ENCODE data around the gene RAD51.
A peak's percentile ranks its signal among the peaks of the same experiment; 100 is the strongest.

The RAD51 gene

GRCh38 chr15:40743921-40744814, 49.2 kb downstream of the RAD51 start:
- H3K4me1 ChIP-seq (ENCODE audit: insufficient read depth, insufficient read length) = peaks cover 13% of the 10 kb centered on the region
- no peak for DNase-seq (ENCODE audit: low read depth, low spot score)
- peak overlapping the region; percentile 56 for H3K9ac ChIP-seq (ENCODE audit: insufficient read length, low read depth)
- H3K4me3 ChIP-seq (ENCODE audit: insufficient read length, low read depth) = no peak overlapping the region
- no peaks in the 10 kb centered on the region for H3K9me3 ChIP-seq (ENCODE audit: insufficient read depth, low read length)
- H3K36me3 ChIP-seq (ENCODE audit: insufficient read depth, insufficient read length, low read length) = peaks cover 46% of the 10 kb centered on the region
- TF ChIP-seq ZNF274 (IDR thresholded peaks at IDR 0.05; ENCODE audit: low read depth, low read length) = no peak
- no peak for TF ChIP-seq SUZ12 (IDR thresholded peaks at IDR 0.05; ENCODE audit: extremely low read depth, insufficient read depth, insufficient read length)
- no peaks in the 10 kb centered on the region for H3K27me3 ChIP-seq (ENCODE audit: insufficient read depth, insufficient read length)

DNA sequence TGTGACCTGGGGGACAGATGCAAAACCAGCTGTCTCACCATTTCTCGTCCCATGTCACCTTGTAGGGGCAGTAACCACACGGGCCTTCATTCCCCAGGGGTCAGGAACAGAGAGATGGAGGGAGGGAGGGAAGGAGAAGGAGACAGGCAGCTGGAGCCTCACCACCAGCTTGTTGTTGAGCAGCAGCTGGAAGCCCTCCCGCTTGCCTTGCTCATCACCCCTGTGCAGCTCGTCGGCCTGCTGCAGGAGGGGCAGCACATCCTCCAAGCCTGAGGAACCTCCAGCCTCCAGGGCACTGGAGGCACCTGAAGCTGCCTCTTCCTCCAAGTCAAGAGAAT, 49.8 kb downstream of the RAD51 start:
- Histone ChIP-seq H3K4me1 (ENCODE audit: insufficient read depth, insufficient read length) (peaks cover 13% of the 10 kb centered on the region), H3K9ac (ENCODE audit: insufficient read length, low read depth) (peak overlapping the region; percentile 56), H3K36me3 (ENCODE audit: insufficient read depth, insufficient read length, low read length) (peaks cover 49% of the 10 kb centered on the region), H3K9me3 (ENCODE audit: insufficient read depth, low read length) (no peaks in the 10 kb centered on the region), H3K4me3 (ENCODE audit: insufficient read length, low read depth) (no peak overlapping the region), H3K27me3 (ENCODE audit: insufficient read depth, insufficient read length) (no peaks in the 10 kb centered on the region)
- no peak for TF ChIP-seq ZNF274 (IDR thresholded peaks at IDR 0.05; ENCODE audit: low read depth, low read length)
- no peak for TF ChIP-seq YY1 (IDR thresholded peaks at IDR 0.05; ENCODE audit: insufficient read depth, insufficient read length)
- no peak for TF ChIP-seq SUZ12 (IDR thresholded peaks at IDR 0.05; ENCODE audit: extremely low read depth, insufficient read depth, insufficient read length)
- DNase-seq (ENCODE audit: low read depth, low spot score) = no peak

GRCh38 chr15:40746916-40747418, 52.0 kb downstream of the RAD51 start:
- H3K27me3 ChIP-seq (ENCODE audit: insufficient read depth, insufficient read length) = no peaks in the 10 kb centered on the region
- no peak for DNase-seq (ENCODE audit: low read depth, low spot score)
- no peak for TF ChIP-seq SUZ12 (IDR thresholded peaks at IDR 0.05; ENCODE audit: extremely low read depth, insufficient read depth, insufficient read length)
- TF ChIP-seq YY1 (IDR thresholded peaks at IDR 0.05; ENCODE audit: insufficient read depth, insufficient read length) = no peak
- no peak for TF ChIP-seq ZNF274 (IDR thresholded peaks at IDR 0.05; ENCODE audit: low read depth, low read length)
- peak overlapping the region; percentile 10 for H3K9ac ChIP-seq (ENCODE audit: insufficient read length, low read depth)
- no peaks in the 10 kb centered on the region for H3K9me3 ChIP-seq (ENCODE audit: insufficient read depth, low read length)
- H3K36me3 ChIP-seq (ENCODE audit: insufficient read depth, insufficient read length, low read length) = peaks cover 56% of the 10 kb centered on the region
- H3K4me1 ChIP-seq (ENCODE audit: insufficient read depth, insufficient read length) = peaks cover 13% of the 10 kb centered on the region
- H3K4me3 ChIP-seq (ENCODE audit: insufficient read length, low read depth) = no peak overlapping the region

- Histone ChIP-seq H3K9me3 (ENCODE audit: insufficient read depth, low read length) (no peaks in the 10 kb centered on the region), H3K36me3 (ENCODE audit: insufficient read depth, insufficient read length, low read length) (peaks cover 52% of the 10 kb centered on the region), H3K27me3 (ENCODE audit: insufficient read depth, insufficient read length) (no peaks in the 10 kb centered on the region), H3K9ac (ENCODE audit: insufficient read length, low read depth) (peak overlapping the region; percentile 21), H3K4me1 (ENCODE audit: insufficient read depth, insufficient read length) (peaks cover 13% of the 10 kb centered on the region), H3K4me3 (ENCODE audit: insufficient read length, low read depth) (no peak overlapping the region)
- TF ChIP-seq SUZ12 (IDR thresholded peaks at IDR 0.05; ENCODE audit: extremely low read depth, insufficient read depth, insufficient read length) = no peak
- TF ChIP-seq ZNF274 (IDR thresholded peaks at IDR 0.05; ENCODE audit: low read depth, low read length) = no peak
- no peak for TF ChIP-seq YY1 (IDR thresholded peaks at IDR 0.05; ENCODE audit: insufficient read depth, insufficient read length)
- no peak for DNase-seq (ENCODE audit: low read depth, low spot score)
Observed at GRCh38 chr15:40747685-40748631, 53.0 kb downstream of the RAD51 start.

DNA sequence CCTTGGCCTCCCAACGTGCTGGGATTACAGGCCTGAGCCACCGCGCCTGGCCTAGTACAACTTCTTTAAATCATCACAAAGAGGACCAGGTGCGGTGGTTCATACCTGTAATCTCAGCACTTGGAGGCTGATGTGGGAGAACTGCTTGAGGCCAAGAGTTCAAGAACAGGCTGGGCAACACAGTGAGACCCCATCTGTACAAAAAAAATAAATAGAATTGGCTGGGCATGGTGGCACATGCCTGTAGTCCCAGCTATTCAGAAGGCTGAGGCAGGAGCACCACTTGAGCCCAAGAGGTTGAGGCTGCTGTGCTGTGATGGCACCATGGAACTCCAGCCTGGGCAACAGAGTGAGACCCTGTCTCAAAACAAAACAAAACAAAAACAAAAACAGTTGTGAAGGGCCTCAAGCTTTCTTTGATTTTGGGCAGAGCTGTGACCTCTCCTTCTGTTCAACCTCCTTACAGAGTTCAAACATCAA, 54.2 kb downstream of the RAD51 start:
- Histone ChIP-seq H3K4me1 (ENCODE audit: insufficient read depth, insufficient read length) (peaks cover 11% of the 10 kb centered on the region), H3K27me3 (ENCODE audit: insufficient read depth, insufficient read length) (no peaks in the 10 kb centered on the region), H3K9me3 (ENCODE audit: insufficient read depth, low read length) (no peaks in the 10 kb centered on the region), H3K36me3 (ENCODE audit: insufficient read depth, insufficient read length, low read length) (peaks cover 42% of the 10 kb centered on the region), H3K9ac (ENCODE audit: insufficient read length, low read depth) (no peak overlapping the region), H3K4me3 (ENCODE audit: insufficient read length, low read depth) (no peak overlapping the region)
- no peak for DNase-seq (ENCODE audit: low read depth, low spot score)
- TF ChIP-seq YY1 (IDR thresholded peaks at IDR 0.05; ENCODE audit: insufficient read depth, insufficient read length) (no peak), SUZ12 (IDR thresholded peaks at IDR 0.05; ENCODE audit: extremely low read depth, insufficient read depth, insufficient read length) (no peak), ZNF274 (IDR thresholded peaks at IDR 0.05; ENCODE audit: low read depth, low read length) (no peak)

GRCh38 chr15:40750885-40751284, 55.9 kb downstream of the RAD51 start:
- no peak for DNase-seq (ENCODE audit: low read depth, low spot score)
- peaks cover 28% of the 10 kb centered on the region for H3K36me3 ChIP-seq (ENCODE audit: insufficient read depth, insufficient read length, low read length)
- H3K9me3 ChIP-seq (ENCODE audit: insufficient read depth, low read length) = no peaks in the 10 kb centered on the region
- H3K9ac ChIP-seq (ENCODE audit: insufficient read length, low read depth) = no peak overlapping the region
- H3K4me1 ChIP-seq (ENCODE audit: insufficient read depth, insufficient read length) = peaks cover 2% of the 10 kb centered on the region
- H3K4me3 ChIP-seq (ENCODE audit: insufficient read length, low read depth) = no peak overlapping the region
- no peaks in the 10 kb centered on the region for H3K27me3 ChIP-seq (ENCODE audit: insufficient read depth, insufficient read length)
- TF ChIP-seq ZNF274 (IDR thresholded peaks at IDR 0.05; ENCODE audit: low read depth, low read length) (no peak), SUZ12 (IDR thresholded peaks at IDR 0.05; ENCODE audit: extremely low read depth, insufficient read depth, insufficient read length) (no peak), YY1 (IDR thresholded peaks at IDR 0.05; ENCODE audit: insufficient read depth, insufficient read length) (no peak)
